GM19468 (cell line): Measurements from ENCODE around the gene NOP58.
"Not testable (repeated sequence)": the region's sequence is repeated elsewhere in the genome, so short reads cannot be mapped to it uniquely, and the experiment has no call there.

Source experiments
- ATAC-seq: cut with Tn5 transposase; IDR thresholded peaks from one replicate; pipeline ENCODE4 v1.9.1; 2021; ENCODE audit warnings: mild to moderate bottlenecking, moderate library complexity, moderate number of reproducible peaks; ENCODE audit not compliant: unreplicated experiment; ENCODE audit errors: extremely low read depth

NOP58 gene, protein sequence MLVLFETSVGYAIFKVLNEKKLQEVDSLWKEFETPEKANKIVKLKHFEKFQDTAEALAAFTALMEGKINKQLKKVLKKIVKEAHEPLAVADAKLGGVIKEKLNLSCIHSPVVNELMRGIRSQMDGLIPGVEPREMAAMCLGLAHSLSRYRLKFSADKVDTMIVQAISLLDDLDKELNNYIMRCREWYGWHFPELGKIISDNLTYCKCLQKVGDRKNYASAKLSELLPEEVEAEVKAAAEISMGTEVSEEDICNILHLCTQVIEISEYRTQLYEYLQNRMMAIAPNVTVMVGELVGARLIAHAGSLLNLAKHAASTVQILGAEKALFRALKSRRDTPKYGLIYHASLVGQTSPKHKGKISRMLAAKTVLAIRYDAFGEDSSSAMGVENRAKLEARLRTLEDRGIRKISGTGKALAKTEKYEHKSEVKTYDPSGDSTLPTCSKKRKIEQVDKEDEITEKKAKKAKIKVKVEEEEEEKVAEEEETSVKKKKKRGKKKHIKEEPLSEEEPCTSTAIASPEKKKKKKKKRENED

DNA sequence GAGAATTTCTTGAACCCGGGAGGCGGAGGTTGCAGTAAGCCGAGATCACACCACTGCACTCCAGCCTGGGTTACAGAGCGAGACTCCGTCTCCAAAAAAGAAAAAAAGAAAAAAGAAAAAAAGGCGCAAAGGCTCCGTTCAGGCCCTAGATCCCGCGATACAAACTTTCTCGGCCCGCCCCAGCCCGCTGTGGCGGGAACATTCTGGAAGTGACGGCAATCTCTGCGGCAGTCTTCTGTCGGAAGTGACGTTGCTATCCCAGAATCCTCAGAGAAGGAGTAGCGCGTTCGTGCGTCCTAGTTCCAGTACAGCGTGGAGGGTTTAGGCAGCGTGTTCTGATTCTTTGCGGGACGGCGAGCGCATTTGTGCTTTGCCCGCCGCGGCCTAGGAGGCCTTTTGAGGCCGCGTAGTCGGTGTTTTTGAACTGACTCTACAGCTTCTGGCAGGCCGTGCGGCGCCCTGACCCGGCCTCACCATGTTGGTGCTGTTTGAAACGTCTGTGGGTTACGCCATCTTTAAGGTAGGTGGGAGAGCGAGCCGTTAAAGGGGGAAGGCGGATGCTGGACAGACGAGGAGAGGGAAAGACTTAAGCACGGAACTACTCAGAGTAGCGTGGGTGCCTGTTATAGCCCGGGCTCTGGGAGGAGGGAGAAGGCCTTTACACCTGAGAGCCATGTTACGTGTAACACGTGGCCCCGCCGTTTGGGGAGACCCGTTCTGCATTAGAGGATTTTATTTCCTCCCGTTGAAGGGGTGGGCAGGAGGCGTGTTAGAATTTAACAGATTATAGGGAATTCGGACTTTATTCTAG lies at the start of gene NOP58:
Gene NOP58, plus strand, starts transcription at position 297 of the 811 bp plus-strand sequence. Its CDS starts 179 bp downstream, at position 476.
- ATAC-seq = peak; percentile 89

GRCh38 chr2:202221873-202222272 lies 43.7 kb upstream of the NOP58 start:
- ATAC-seq = no peak

GRCh38 chr2:202237787-202238233 lies 27.8 kb upstream of the NOP58 start:
- ATAC-seq = no peak

DNA sequence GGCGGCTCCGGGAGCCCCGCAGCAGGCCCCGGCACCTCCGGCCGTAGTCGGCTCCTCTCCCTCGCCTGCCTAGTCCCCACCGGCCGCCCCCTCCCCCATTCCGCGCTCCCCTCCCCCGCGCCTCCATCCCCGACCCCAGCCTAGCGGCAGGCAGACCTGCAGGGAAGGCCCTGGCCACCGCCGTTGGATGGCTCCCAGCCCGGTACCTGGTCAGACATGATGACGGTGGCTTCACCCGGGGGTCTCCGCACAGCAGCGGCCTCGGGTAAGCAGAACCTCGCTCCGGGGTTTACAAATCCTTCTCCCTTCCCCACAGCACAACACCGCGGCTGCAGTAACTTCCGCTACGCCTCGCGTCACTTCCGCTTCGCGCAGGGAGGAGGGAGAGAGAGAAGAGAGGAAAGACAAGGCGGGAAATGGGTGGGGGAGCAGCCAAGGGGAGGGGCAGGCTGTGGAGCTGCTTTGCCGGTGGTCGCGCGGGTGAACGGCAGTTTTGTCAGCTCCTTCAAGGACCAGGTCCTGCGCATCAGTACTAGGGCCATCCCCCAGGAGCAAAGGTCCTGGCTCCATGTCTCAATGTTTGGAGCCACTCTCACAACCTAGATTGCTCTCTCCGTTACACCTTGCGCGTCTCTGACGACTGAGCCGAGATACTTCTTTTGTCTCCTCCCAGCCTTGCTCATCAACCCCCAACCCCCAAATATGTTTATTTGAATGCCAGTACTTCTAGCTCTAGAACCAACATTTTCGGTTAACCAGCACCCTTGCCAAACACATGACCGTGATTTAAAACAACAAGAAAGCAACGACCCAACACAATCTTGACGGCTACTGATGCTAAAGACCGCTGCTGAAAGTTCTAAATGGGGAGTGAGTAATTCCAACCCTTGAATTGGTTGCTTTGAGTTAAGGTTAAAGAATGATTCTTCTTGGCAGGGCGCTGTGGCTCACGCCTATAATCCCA lies 27.0 kb upstream of the NOP58 start, which contains the start of gene SUMO1:
Gene SUMO1, minus strand, starts transcription at position 364 of the 964 bp plus-strand sequence. Its CDS starts 146 bp downstream, at position 218.
- ATAC-seq = peak; percentile 85

GRCh38 chr2:202247710-202248109 lies 17.9 kb upstream of the NOP58 start:
- ATAC-seq = not testable (repeated sequence)

GRCh38 chr2:202249521-202250253 lies 15.9 kb upstream of the NOP58 start:
- ATAC-seq = no peak

GRCh38 chr2:202251494-202251893 lies 14.1 kb upstream of the NOP58 start:
- no peak for ATAC-seq

DNA sequence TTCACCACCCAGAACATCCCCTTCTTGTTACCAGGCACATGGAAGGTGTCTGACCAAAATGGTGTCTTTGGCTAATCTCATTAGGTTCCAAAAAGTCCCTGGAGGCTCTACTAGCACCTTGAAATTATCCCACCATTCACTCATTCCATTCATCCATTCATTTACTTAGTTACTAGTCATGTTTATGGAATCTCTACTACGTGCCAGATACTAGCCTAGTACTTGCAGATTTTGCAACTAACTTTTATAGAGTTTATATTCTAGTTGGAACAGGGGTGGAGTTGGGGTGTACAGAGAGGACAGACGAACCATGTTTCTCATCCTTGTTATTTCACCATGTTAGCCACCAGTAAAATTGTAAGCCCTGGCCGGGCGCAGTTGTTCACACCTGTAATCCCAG lies 4.0 kb upstream of the NOP58 start:
- ATAC-seq = no peak

DNA sequence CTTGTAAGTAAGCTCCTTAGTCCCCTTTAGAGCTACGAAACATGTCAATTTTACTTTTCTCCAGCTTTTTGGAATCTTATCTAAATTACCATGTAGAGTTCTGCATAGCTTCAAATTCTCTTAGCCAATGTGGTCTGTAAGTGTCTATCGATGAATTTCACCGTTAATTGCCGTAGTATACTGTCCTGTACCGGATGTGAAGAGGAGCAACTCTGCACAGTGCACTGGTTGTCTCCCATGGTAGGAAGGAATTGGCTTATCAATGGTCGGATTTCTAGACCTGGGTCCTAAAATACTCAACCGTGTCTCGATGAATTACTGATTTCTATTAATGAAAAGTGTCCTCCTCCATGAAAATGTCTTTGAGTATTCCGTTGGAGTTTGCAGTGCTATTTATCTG lies 1.9 kb downstream of the NOP58 start:
- ATAC-seq = no peak

DNA sequence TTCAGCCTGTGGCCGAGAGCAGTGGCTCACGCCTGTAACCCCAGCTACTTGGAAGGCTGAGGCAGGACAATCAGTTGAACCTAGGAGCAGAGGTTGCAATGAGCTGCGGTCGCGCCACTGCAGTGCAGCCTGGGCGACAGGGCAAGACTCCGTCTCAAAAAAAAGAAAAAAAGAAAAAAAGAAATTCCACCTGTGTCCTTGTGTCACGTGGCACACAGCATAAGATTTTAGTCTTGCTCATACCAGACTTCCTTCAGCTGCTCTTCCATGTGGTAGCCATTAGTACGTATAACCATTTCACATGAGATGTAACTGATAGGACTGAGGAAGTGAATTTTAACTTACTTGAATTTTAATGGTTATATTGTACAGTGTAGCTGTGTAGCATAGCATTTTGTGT lies 4.0 kb downstream of the NOP58 start:
- ATAC-seq = no peak

DNA sequence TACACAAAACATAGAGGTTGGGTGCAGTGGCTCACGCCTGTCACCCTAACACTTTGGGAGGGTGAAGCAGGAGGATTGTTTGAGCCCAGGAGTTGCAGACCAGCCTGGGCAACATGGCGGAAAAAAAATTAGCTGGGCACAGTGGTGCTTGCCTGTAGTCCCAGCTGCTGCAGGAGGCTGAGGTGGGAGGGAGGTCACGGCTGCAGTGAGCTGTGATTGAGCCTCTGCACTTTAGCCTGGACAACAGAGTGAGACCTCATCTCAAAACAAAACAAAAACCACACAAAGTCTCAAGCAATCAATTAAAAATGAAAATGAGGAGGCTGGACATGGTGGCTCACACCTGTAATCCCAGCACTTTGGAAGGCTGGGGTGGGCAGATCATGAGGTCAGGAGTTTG lies 4.9 kb downstream of the NOP58 start:
- no peak for ATAC-seq

- not testable (repeated sequence) for ATAC-seq
Measured at GRCh38 chr2:202276078-202276720, 10.6 kb downstream of the NOP58 start.

DNA sequence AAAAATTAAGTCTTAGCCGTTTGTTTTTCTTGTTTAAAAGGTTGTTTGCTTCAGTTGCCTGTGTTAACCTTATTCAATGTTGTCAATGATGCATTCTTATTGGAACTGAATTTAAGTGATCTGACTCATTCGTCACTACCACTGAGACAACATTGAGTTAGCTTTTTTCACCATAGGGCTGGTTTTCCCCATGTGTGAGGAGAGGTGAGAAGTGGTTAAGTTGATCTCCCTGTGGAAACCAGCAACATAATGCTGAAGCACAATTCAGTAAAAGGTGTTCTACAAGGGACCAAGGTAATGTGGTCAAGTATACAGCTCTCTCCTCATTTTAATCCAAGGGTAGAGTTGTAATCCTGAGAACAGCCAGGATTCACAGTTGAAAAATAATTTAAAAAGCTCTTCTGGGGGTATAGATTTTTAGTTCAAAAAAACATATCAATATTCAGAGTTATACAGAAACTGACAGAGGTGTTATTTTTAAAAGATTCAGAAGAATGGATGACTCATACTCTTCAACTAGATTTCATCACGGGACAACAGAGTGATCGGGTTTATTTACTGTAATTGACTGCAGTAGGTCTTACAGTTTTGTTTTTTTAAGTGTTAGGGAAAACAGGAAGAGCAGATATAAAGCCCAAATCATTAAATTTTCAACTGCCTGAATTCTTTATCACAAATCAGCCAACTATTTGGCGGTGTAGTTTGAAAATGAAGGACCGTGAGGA lies 12.6 kb downstream of the NOP58 start:
- no peak for ATAC-seq

- ATAC-seq = no peak
Measured at GRCh38 chr2:202278944-202279343, 13.4 kb downstream of the NOP58 start.

- no peak for ATAC-seq
Measured at GRCh38 chr2:202286595-202286994, 21.0 kb downstream of the NOP58 start.

GRCh38 chr2:202289394-202290204 lies 24.0 kb downstream of the NOP58 start:
- ATAC-seq = no peak

- no peak for ATAC-seq
Measured at GRCh38 chr2:202290316-202290715, 24.8 kb downstream of the NOP58 start.
